Thyroid gland (tissue), 4 donors: ENCODE measurements around the gene RADIL. TPM values are rescaled to one million over a fixed set of nuclear protein-coding genes. Genes with fewer than 3 reads are reported as not detected.

Experiments used
- DNase-seq, 2 donors: peaks; one replicate each; pipeline ENCODE4 v3.0.0-alpha.2; 2019
- H3K27ac ChIP-seq, 3 donors: fragments of 200-600 bp; sonication (generic); 1 replicate in 2 of 3; 2 replicates in 1 of 3; pipeline ENCODE4 v1.5.1; 2016 to 2019; ENCODE audit warnings: mild to moderate bottlenecking in 1 of 3, moderate library complexity in 1 of 3
- H3K27me3 ChIP-seq: fragments of 200-600 bp; sonication (generic); one replicate; pipeline ENCODE4 v1.5.1; 2019
- H3K36me3 ChIP-seq, 2 donors: fragments of 200-600 bp; sonication (generic); one replicate each; pipeline ENCODE4 v1.5.1; 2016 to 2019
- H3K4me1 ChIP-seq, 2 donors: fragments of 200-600 bp; sonication (generic); one replicate each; pipeline ENCODE4 v1.5.1; 2017 to 2019
- H3K4me3 ChIP-seq, 3 donors: fragments of 200-600 bp; sonication (generic); replicated peaks in 1 of 3; 1 replicate in 2 of 3; 2 replicates in 1 of 3; pipeline ENCODE4 v1.5.1; 2016; ENCODE audit warnings: mild to moderate bottlenecking in 1 of 3
- H3K9me3 ChIP-seq: fragments of 200-600 bp; sonication (generic); one replicate; pipeline ENCODE4 v1.5.1; 2017
- CTCF ChIP-seq, 6 experiments: fragments of 200-600 bp in 3 of 6; fragments of 450-650 bp in 3 of 6; sonication (generic) in 3 of 6; IDR thresholded peaks; one replicate each; pipeline ENCODE4 v1.5.1; 2016 to 2019; ENCODE audit warnings: antibody characterized with exemption in 6 of 6, mild to moderate bottlenecking in 2 of 6, inconsistent platforms in 1 of 6, moderate library complexity in 1 of 6
- POLR2A ChIP-seq, 2 donors: fragments of 450-650 bp; IDR thresholded peaks; one replicate each; pipeline ENCODE4 v1.6.1; 2017; ENCODE audit warnings: antibody characterized with exemption in 2 of 2, mild to moderate bottlenecking in 2 of 2, moderate library complexity in 1 of 2
- WGBS, 2 donors: methylation state at CpG; one replicate each; pipeline ENCODE4 v1.1.5; 2017; 5-methylcytosine and 5-hydroxymethylcytosine counted together
- intact Hi-C: fragments of 100-400 bp; cut with DNase I; formaldehyde crosslinking; loops from one replicate; pipeline ENCODE4 v1.15.1; 2023
- total RNA-seq, 4 donors: library from RNA; depleted of rRNA; stranded (reverse); fragments of >200 nt; gene quantifications; one replicate each; pipeline ENCODE4 v1.2.3, GENCODE V29; 2016

RADIL gene
- total RNA-seq, 4 donors from 2014 or later = 4.9 to 11.1 (median 7.1) TPM

DNA sequence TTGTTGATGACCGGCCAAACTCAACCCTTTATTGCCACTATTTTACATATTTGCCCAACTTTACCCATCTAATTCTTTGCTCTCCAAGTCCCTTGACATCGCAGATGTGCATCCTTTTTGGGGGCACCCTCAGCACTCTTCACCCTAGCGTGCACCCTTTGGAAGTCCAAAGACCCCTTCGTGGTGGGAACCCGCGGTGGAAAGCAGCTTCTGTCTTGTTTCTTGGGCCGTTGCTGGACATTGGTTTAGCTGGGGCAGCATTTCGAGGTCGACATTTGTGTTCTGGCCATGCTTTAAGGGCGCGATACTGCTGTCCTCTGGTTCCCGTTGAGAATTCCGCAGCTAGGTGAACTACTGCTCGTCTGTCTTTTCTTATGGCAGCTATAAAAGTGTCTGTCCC is 21.4 kb downstream of the RADIL start:
- H3K4me3 ChIP-seq = peak overlapping the region in 1 of 3 donors; percentile 14
- peaks cover 0 to 3% of the 10 kb centered on the region in 2 donors for H3K4me1 ChIP-seq
- 82 to 87% methylated on average over 14 of the region's 14 CpGs for WGBS, 2 donors
- intact Hi-C loops = no loop called here
- no peaks in the 10 kb centered on the region for H3K36me3 ChIP-seq
- TF ChIP-seq CTCF (IDR thresholded peaks at IDR 0.05) (no peak), POLR2A (IDR thresholded peaks at IDR 0.05) (no peak)
- no peaks in the 10 kb centered on the region for H3K9me3 ChIP-seq
- peaks cover 7% of the 10 kb centered on the region for H3K27me3 ChIP-seq
- no peak overlapping the region for H3K27ac ChIP-seq
- no peak for DNase-seq

GRCh38 chr7:4861673-4862072 is 21.8 kb downstream of the RADIL start, which contains the start of gene PAPOLB:
TSS of gene PAPOLB (minus strand) at chr7:4862030. CDS start at chr7:4861810, 220 bp downstream.
- WGBS, 2 donors = 12 to 23% methylated on average over 18 to 32 of the region's 46 CpGs
- no peak for DNase-seq
- H3K36me3 ChIP-seq = no peaks in the 10 kb centered on the region
- H3K9me3 ChIP-seq = no peaks in the 10 kb centered on the region
- TF ChIP-seq POLR2A (IDR thresholded peaks at IDR 0.05) = no peak
- no peak for TF ChIP-seq CTCF (IDR thresholded peaks at IDR 0.05)
- intact Hi-C loops = no loop called here
- H3K27ac ChIP-seq = no peak within 1 kb of the TSS
- peaks cover 0 to 3% of the 10 kb centered on the region in 2 donors for H3K4me1 ChIP-seq
- peaks cover 7% of the 10 kb centered on the region for H3K27me3 ChIP-seq
- peak within 1 kb of the TSS in 2 of 3 donors; percentile 14 to 16 for H3K4me3 ChIP-seq

- no peak for DNase-seq
- Histone ChIP-seq H3K9me3 (no peaks in the 10 kb centered on the region), H3K27me3 (peaks cover 7% of the 10 kb centered on the region), H3K27ac (no peak overlapping the region), H3K4me3 (peak overlapping the region in 1 of 3 donors; percentile 14), H3K4me1 (peaks cover 0 to 3% of the 10 kb centered on the region in 2 donors), H3K36me3 (no peaks in the 10 kb centered on the region)
- TF ChIP-seq POLR2A (IDR thresholded peaks at IDR 0.05) = no peak
- no peak for TF ChIP-seq CTCF (IDR thresholded peaks at IDR 0.05)
- intact Hi-C loops = no loop called here
- WGBS, 2 donors = 87 to 90% methylated on average over 11 of the region's 11 CpGs
Measured at GRCh38 chr7:4861227-4861626, 22.3 kb downstream of the RADIL start.

- H3K27ac ChIP-seq = no peak overlapping the region
- 76 to 87% methylated on average over 3 of the region's 3 CpGs for WGBS, 2 donors
- no peaks in the 10 kb centered on the region for H3K36me3 ChIP-seq
- no peaks in the 10 kb centered on the region for H3K9me3 ChIP-seq
- no peak for DNase-seq
- H3K4me1 ChIP-seq = peaks cover 0 to 3% of the 10 kb centered on the region in 2 donors
- intact Hi-C loops = no loop called here
- H3K27me3 ChIP-seq = peaks cover 7% of the 10 kb centered on the region
- no peak for TF ChIP-seq POLR2A (IDR thresholded peaks at IDR 0.05)
- TF ChIP-seq CTCF (IDR thresholded peaks at IDR 0.05) = no peak
- no peak overlapping the region for H3K4me3 ChIP-seq
Measured at GRCh38 chr7:4857189-4857588, 26.3 kb downstream of the RADIL start.

DNA sequence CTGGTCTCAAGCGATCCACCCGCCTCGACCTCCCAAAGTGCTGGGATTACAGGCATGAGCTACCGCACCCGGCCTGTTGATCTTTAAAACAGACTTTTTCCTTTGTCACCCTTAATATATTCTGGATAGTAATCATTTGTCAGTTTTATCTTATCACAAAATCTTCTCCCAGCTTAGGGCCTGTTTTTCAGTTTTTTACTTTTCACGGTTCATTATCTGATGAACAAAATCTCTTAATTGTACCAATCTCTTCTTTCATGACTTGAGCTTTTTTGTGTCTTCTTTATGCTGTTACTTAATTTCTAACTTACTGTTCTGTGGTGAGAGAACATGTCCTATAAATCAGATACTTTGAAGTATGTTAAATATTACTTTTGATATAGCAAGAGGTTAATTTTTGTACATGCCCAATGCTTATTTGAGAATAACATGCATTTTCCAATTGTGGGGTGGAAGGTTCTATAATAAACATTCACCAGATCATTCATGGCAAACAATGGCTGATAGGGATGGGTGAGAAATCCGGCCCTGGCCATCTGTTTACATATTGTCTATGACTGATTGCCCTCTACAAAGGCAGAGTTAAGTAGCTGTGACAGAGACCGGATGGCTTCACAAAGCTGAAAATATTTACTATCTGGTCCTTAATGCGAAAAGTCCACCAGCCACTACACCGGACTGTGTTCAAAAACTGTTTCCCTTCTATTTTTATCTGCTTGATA is 27.0 kb downstream of the RADIL start:
- no peaks in the 10 kb centered on the region for H3K9me3 ChIP-seq
- peaks cover under 1% of the 10 kb centered on the region for H3K27me3 ChIP-seq
- no peaks in the 10 kb centered on the region for H3K36me3 ChIP-seq
- no peak overlapping the region for H3K4me3 ChIP-seq
- no peaks in the 10 kb centered on the region for H3K4me1 ChIP-seq
- intact Hi-C loops = no loop called here
- 87 to 90% methylated on average over 10 of the region's 10 CpGs for WGBS, 2 donors
- no peak for TF ChIP-seq POLR2A (IDR thresholded peaks at IDR 0.05)
- H3K27ac ChIP-seq = no peak overlapping the region
- DNase-seq = no peak
